Aorta (tissue), 5 donors: ENCODE data around the gene PAAF1. TPM values are rescaled to one million over a fixed set of nuclear protein-coding genes. Genes with fewer than 3 reads are reported as not detected.

Experiments used
- ATAC-seq: fragments of 200-7000 bp; cut with Tn5 transposase; one replicate; pipeline ENCODE4 v1.9.1; 2022; ENCODE audit warnings: moderate library complexity; ENCODE audit not compliant: low FRiP score
- DNase-seq, 2 donors: peaks; one replicate each; pipeline ENCODE4 v3.0.0-alpha.2; 2020
- H3K27ac ChIP-seq, 2 donors: one replicate each; pipeline ENCODE4 v1.5.1; 2013; ENCODE audit warnings: low read length in 2 of 2, mild to moderate bottlenecking in 2 of 2, moderate library complexity in 2 of 2, control low read depth in 1 of 2, inconsistent platforms in 1 of 2, low read depth in 1 of 2
- H3K27me3 ChIP-seq, 2 donors: one replicate each; pipeline ENCODE4 v1.6.1; 2013; ENCODE audit warnings: control low read depth in 1 of 2, low read length in 1 of 2, mild to moderate bottlenecking in 1 of 2, moderate library complexity in 1 of 2; ENCODE audit not compliant: insufficient read depth in 2 of 2, control insufficient read depth in 1 of 2
- H3K36me3 ChIP-seq, 2 donors: one replicate each; pipeline ENCODE4 v1.6.1; 2013; ENCODE audit warnings: control low read depth in 1 of 2, low read length in 1 of 2, mild to moderate bottlenecking in 1 of 2; ENCODE audit not compliant: insufficient read depth in 2 of 2, control insufficient read depth in 1 of 2
- H3K4me1 ChIP-seq, 2 donors: one replicate each; pipeline ENCODE4 v1.6.1; 2013; ENCODE audit warnings: low read length in 2 of 2, control low read depth in 1 of 2, mild to moderate bottlenecking in 1 of 2, moderate library complexity in 1 of 2; ENCODE audit not compliant: insufficient read depth in 2 of 2, control insufficient read depth in 1 of 2
- H3K4me3 ChIP-seq, 2 donors: one replicate each; pipeline ENCODE4 v1.5.1; 2013; ENCODE audit warnings: low read length in 2 of 2, control low read depth in 1 of 2, mild to moderate bottlenecking in 1 of 2
- H3K9me3 ChIP-seq: one replicate; pipeline ENCODE4 v1.6.1; 2013; ENCODE audit warnings: mild to moderate bottlenecking, low read length; ENCODE audit not compliant: control insufficient read depth
- WGBS, 2 donors: extraction: QIAGEN DNeasy Blood & Tissue Kit; methylation state at CpG; one replicate each; pipeline ENCODE4 v1.1.7; 2013; 5-methylcytosine and 5-hydroxymethylcytosine counted together
- intact Hi-C, 2 donors: fragments of 100-400 bp; cut with DNase I; formaldehyde crosslinking; loops; one replicate each; pipeline versions ENCODE4 v1.14.2 to v1.15.0; 2022
- polyA plus RNA-seq, 2 donors: library from polyadenylated mRNA; stranded (reverse); fragments of 200-250 nt; gene quantifications; one replicate each; pipeline ENCODE4 v1.2.3, GENCODE V29; 2013
- total RNA-seq, 2 donors: library from RNA; stranded (reverse); fragmentation: NEBNext Ultra II Directional; extraction: Animal tissue kit (Norgen Biotek cat#: 25700); gene quantifications; one replicate each; pipeline ENCODE4 v1.2.1, GENCODE V29; 2021
- donor health status: healthy with polysubstance abuse.
- donor health status: Bipolar disorder and iron deficiency.
- donor health status: DM: no; HTN: no; CAD: no.
- donor health status: DM: no; HTN: no; CAD: no.
- donor health status: DM: yes; HTN: yes; CAD: no.

PAAF1 gene
- total and polyA plus RNA-seq, 4 donors, result 13.9 to 23.9 (median 16.8) TPM

DNA sequence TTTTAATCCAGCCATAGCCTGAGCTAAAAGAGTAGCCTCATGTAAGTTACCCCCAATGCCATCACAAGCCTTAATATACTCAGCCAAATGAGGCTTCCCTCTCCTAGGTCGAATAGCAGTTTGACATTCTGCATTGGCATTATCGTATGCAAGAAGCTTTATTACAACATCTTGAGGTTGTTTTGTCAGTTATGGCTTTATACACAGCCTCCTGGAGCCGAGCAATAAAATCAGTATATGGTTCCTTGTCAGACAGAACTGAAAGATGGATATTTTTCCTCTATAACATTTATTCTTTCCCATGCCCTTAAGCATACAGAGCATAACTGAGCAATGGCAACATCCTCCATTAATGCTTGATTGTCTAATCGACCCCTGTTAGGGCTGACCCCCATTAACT lies 68.6 kb downstream of the PAAF1 start:
- H3K4me3 ChIP-seq, result no peak overlapping the region
- H3K36me3 ChIP-seq, result no peaks in the 10 kb centered on the region
- DNase-seq (no peak), ATAC-seq (no peak)
- no peaks in the 10 kb centered on the region for H3K9me3 ChIP-seq
- intact Hi-C loops, result no loop called here
- H3K27me3 ChIP-seq, result no peaks in the 10 kb centered on the region
- WGBS, 2 donors, result 73 to 74% methylated on average over 4 of the region's 4 CpGs
- no peak overlapping the region for H3K27ac ChIP-seq
- H3K4me1 ChIP-seq, result no peaks in the 10 kb centered on the region

GRCh38 chr11:73946798-73947458 lies 70.1 kb downstream of the PAAF1 start:
- H3K4me1 ChIP-seq, result no peaks in the 10 kb centered on the region
- no peak for ATAC-seq
- no peaks in the 10 kb centered on the region for H3K27me3 ChIP-seq
- intact Hi-C loops, result no loop called here
- no peak overlapping the region for H3K4me3 ChIP-seq
- no peaks in the 10 kb centered on the region for H3K36me3 ChIP-seq
- no peak overlapping the region for H3K27ac ChIP-seq
- no peak for DNase-seq
- whole genome bisulfite sequencing, 2 donors, result 80 to 83% methylated on average over 13 of the region's 13 CpGs
- H3K9me3 ChIP-seq, result no peaks in the 10 kb centered on the region

- Histone ChIP-seq H3K4me1 (no peaks in the 10 kb centered on the region), H3K9me3 (no peaks in the 10 kb centered on the region), H3K27ac (no peak overlapping the region), H3K4me3 (no peak overlapping the region), H3K27me3 (no peaks in the 10 kb centered on the region), H3K36me3 (no peaks in the 10 kb centered on the region)
- intact Hi-C loops, result no loop called here
- DNase-seq (no peak), ATAC-seq (no peak)
- 84 to 87% methylated on average over 4 of the region's 4 CpGs for WGBS, 2 donors
Observed at GRCh38 chr11:73949246-73949645, 72.4 kb downstream of the PAAF1 start.

DNA sequence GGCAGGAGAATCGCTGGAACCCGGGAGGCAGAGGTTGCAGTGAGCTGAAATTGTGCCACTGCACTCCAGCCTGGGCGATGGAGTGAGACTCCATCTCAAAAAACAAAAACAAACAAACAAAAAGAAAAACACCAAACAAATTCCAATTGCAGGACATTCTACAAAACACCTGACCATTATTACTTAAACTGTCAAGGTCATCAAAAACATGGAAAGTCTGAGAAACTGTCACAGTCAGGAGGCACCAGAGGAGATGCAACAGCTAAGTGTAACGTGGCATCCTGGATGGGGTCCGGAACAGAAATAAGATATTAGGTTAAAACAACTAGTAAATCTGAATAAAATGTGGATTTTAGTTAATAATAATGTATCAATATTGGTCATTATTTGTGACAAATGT lies 73.1 kb downstream of the PAAF1 start:
- 82 to 98% methylated on average over 5 of the region's 5 CpGs for WGBS, 2 donors
- no peaks in the 10 kb centered on the region for H3K27me3 ChIP-seq
- no peak overlapping the region for H3K27ac ChIP-seq
- no peak for ATAC-seq
- no peak overlapping the region for H3K4me3 ChIP-seq
- DNase-seq, result no peak
- no peaks in the 10 kb centered on the region for H3K9me3 ChIP-seq
- no peaks in the 10 kb centered on the region for H3K36me3 ChIP-seq
- intact Hi-C loops, result no loop called here
- H3K4me1 ChIP-seq, result no peaks in the 10 kb centered on the region

DNA sequence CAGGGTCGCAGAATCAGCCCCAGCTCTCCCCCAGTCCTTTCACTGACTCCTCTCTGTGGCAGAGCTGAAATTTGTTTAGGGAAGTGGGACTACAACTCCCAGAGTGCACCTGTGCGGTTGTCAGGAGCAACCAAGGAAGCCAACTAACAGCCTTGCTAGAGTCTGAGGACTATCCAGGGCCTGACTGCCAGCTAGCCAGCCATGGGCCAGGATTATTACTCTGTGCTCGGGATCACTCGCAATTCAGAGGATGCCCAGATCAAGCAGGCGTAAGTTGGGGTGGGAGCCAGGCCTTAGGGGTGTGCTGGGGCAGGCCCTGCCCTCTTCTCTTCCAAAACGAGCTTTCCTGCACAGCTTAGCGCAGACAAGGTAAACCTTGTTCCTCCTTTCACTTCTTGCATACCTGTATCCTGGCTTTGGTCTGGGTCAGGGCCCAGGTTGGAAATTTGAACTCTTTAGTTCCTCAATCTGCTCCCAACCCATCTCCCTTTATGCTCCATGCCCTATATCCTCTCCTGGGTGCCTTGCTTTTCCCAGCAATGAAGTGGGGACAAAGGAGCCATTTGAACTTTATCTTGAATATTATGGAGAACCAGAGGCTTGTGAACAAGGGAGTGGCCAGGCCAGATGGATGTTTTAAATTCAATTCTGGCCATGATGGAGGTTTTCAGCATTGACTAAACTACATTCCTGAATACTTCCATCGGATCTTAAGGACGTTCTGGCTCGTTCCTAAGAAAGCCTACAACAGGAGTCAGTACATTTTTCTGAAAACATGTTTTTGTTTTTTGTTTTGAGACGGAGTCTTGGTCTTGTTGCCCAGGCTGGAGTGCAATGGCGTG lies 74.3 kb downstream of the PAAF1 start, which contains the start of gene DNAJB13:
Gene DNAJB13 (plus strand): TSS at position 158 of the 842 bp plus-strand sequence. CDS start 44 bp downstream, at position 202.
- DNase-seq (no peak), ATAC-seq (no peak)
- Histone ChIP-seq H3K27ac (no peak within 1 kb of the TSS), H3K4me1 (no peaks in the 10 kb centered on the region), H3K27me3 (no peaks in the 10 kb centered on the region), H3K9me3 (no peaks in the 10 kb centered on the region), H3K36me3 (no peaks in the 10 kb centered on the region), H3K4me3 (no peak within 1 kb of the TSS)
- intact Hi-C loops, result no loop called here
- 84 to 87% methylated on average over 12 of the region's 12 CpGs for WGBS, 2 donors

DNA sequence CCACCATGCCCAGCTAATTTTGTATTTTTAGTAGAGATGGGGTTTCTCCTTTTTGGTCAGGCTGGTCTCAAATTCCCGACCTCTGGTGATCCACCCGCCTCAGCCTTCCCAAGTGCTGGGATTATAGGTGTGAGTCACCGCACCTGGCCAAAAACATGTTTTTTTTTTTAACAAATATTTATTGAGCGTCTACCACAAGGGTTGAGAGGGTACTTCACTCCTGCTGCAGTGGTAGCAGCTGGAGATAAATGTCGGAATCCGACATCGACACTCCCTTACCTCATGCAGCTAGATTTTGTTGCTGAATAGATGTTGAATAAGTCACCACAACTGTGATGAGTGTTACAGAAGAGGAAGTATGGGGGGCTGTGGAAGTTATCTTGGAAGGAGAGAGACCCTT lies 75.0 kb downstream of the PAAF1 start:
- Histone ChIP-seq H3K4me1 (no peaks in the 10 kb centered on the region), H3K36me3 (no peaks in the 10 kb centered on the region), H3K27me3 (no peaks in the 10 kb centered on the region), H3K9me3 (no peaks in the 10 kb centered on the region), H3K27ac (no peak overlapping the region), H3K4me3 (no peak overlapping the region)
- ATAC-seq (no peak), DNase-seq (no peak)
- intact Hi-C loops, result no loop called here
- WGBS, 2 donors, result 95% methylated on average over 7 of the region's 7 CpGs

DNA sequence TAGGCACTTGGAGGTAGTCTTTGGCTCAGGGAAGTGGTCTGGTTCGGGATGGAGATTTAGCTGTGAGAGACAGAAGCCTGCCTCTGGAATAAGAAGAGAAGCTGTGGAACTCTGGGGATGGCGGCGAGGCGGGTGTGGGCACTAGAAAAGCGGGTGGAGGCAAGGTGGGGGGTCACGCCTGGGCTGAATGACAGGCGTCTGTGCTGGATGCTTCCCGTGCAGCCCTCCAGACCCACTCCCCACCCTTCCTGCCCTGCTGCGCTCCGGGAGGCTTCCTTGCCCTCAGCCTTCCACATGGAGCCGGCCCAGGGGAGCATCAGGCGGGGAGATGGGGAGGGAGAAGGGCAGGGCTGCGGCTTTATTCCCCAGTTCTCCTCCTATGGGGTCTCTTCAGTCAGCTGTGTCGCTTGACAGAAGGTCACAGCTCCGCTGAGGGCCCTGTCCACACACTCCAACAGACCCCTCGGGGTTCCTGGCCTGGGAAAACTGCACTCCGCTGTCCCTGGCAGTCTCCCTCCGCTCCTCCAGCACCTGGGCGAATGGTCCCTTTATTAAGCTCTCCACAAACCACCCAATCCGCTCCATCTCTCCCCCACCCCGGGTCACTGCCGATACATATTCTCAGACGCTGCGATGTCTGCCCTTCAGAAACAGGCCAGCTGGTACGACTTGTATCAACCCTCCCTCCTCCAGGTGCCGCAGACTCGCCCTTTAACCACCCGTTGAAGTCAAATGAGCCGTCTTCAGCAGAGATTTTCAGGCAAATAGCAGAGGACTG lies 80.3 kb downstream of the PAAF1 start:
- Histone ChIP-seq H3K27ac (no peak overlapping the region), H3K4me1 (no peaks in the 10 kb centered on the region), H3K9me3 (no peaks in the 10 kb centered on the region), H3K27me3 (no peaks in the 10 kb centered on the region), H3K36me3 (no peaks in the 10 kb centered on the region), H3K4me3 (no peak overlapping the region)
- ATAC-seq (no peak), DNase-seq (no peak)
- 58 to 59% methylated on average over 26 to 29 of the region's 29 CpGs for WGBS, 2 donors
- intact Hi-C loops, result no loop called here

GRCh38 chr11:73957654-73958361 lies 81.0 kb downstream of the PAAF1 start:
- intact Hi-C loops, result no loop called here
- DNase-seq, result no peak
- Histone ChIP-seq H3K27ac (no peak overlapping the region), H3K4me3 (no peak overlapping the region), H3K36me3 (no peaks in the 10 kb centered on the region), H3K4me1 (no peaks in the 10 kb centered on the region), H3K9me3 (no peaks in the 10 kb centered on the region), H3K27me3 (no peaks in the 10 kb centered on the region)
- no peak for ATAC-seq
- 73 to 76% methylated on average over 23 to 25 of the region's 25 CpGs for WGBS, 2 donors
